SK-MEL-5 (cell line): ENCODE results near the gene ARL5C. TPM values are rescaled to one million over a fixed set of nuclear protein-coding genes. Genes with fewer than 3 reads are reported as not detected.

Source experiments
- DNase-seq: peaks from one replicate; pipeline ENCODE4 v3.0.0-alpha.2; 2016; ENCODE audit warnings: low read depth, low spot score
- in situ Hi-C: cut with HindIII; loops from 2 replicates; pipeline ENCODE4 v1.10.0; 2016; ENCODE audit warnings: low sequenced_read_pairs, high pct_unique_total_duplicates, low pct_unique_long_range_greater_than_20kb
- total RNA-seq: library from RNA; depleted of rRNA; stranded (reverse); fragments of >200 nt; shearing (Covaris generic); gene quantifications from 2 replicates; pipeline ENCODE4 v1.2.3, GENCODE V29; 2014

ARL5C gene
- total RNA-seq, 1 experiment from 2014 or later, result not detected

DNA sequence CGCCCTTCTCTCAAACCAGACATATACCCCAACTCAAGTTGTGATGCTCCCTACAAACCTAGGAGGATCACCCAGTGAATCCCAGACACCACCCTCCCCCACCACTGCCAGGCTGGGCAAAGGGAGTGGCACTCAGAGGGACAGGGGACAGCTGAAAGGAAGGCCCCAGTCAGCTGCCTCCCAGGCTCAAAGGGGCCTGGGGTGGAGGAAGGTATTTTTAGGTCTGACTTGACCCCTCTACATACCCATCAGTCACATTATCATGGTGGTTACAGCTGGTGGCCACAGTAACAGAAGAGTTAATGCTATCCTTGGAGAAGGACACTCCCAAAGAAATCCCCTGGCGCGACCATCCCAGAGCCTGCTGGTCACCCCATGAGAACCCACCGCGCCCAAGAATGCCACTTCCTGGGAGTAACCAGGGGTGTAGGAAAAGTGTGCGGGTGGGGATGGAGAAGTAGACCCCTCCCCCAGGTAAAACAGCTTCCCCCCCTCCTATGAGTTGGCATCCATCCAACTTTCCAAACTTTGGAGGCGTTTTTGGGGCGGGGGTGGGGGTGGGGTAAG lies 30.4 kb upstream of the ARL5C start:
- in situ Hi-C loops, result no loop called here
- no peak for DNase-seq

DNA sequence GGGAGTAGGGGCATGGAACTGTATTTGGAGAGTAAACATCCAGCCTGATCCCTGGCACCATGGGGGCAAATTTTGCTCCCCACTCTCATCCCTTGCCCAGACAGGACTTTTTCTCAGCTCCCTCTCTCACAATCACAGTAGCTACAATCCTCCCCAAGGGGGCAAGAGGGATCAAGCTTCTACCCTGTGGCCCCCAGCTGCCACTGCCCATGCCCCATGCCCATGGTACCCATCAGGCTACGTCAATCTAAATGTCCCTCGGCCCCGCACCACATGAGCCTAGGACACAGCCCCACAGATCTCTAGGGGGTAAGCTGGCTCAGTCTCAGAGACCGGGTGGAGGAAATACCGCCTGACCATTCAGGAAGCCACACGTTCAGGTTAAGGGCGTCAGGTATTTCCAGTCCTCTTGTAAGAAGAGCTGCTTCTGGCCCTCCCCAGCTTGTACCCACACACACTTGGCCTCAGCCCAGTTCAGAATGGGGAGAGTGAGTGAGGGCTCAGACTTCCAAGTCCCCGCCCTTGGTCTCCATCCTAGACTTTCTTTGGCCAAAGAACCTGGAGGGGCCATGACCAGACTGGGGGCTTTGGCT lies 29.7 kb upstream of the ARL5C start:
- no peak for DNase-seq
- in situ Hi-C loops, result no loop called here

DNA sequence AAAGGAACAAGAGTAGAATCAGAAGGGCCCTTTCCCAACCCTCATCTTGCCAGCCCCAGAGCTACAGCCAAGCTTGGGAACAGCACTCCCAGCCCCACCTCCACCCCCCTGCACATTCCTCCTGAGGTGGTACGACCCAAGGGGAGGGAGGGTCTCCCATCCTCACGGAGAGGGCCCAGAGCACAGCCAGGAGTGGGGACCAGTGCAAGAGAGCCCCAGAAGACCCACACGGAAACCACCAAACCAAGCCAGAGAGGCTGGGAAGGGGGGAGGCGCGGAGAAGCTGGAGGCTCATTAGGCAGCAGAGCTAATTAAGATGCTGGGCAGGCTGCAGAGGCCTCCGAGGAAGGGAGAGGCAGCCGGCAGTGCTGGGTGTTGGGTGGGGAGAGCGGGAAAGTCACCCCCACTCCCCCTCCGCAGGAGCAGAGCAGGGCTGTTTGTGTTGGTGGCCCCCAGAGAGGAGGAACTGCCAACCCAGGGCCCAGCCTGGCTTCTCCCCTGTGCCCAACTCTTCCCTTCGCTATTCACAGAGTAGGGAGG lies 29.1 kb upstream of the ARL5C start:
- in situ Hi-C loops, result no loop called here
- DNase-seq, result no peak

DNA sequence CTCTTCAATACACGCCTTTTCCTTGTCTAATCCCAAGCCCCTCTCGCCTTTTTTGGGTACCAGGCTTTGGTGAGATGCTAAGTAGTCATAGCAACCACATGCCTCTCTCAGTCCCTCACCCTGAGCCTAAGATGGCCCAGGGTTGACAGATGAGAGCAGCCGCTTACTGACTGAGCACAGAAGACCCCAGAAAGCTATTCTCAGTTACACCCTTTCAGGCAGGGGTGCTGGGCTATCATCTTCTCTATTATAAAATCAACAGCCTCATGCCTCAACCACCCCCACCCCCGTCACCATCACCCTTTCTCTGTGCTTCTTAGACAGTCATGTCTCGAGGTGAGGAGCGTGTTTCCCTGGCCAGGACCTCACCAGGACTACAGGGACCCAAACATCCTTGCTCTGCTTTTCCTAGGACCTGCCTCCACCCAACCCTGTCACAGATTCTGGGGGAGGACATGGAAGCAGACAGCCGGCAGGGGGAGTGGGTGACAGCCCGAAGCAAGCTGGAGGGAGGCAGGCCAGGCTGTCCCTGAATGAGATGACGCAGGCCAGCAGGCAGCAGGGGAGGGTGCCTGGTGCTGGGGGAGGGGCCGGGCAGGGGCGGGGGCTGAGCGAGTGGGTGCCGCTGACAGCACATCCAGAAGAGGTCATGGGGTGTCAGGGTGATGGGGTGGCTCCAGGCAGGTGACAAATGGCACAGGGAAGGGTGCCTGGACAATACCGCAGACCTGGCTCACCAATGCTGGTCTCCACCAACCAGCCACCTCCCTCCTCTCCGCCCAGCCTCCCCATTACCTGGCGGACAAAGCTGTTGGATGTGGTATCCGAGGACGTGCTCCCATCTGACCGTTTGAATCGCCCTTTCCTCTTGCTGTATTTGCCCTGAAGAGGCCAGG lies 28.4 kb upstream of the ARL5C start:
- in situ Hi-C loops, result no loop called here
- peak; percentile 40 for DNase-seq

DNA sequence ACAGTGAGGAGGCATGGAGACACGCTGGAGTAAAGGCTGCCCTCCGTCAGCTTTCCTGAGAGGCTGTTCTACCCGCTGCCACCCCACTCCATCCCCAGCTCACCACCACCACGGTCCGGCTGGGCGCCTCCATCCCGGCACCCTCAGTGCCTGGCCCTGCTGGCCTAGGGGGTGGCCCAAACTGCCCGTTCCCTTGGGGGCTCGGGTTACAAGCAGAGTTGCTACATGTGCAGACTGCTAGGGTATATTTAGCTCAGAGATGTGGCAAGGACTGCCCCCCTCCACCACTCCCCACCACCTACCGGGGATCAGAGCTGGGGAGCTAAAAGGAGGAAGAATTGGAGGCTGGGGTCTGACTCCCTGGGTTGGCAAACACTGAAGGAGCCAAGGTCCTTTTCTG lies 27.4 kb upstream of the ARL5C start:
- no peak for DNase-seq
- in situ Hi-C loops, result no loop called here

DNA sequence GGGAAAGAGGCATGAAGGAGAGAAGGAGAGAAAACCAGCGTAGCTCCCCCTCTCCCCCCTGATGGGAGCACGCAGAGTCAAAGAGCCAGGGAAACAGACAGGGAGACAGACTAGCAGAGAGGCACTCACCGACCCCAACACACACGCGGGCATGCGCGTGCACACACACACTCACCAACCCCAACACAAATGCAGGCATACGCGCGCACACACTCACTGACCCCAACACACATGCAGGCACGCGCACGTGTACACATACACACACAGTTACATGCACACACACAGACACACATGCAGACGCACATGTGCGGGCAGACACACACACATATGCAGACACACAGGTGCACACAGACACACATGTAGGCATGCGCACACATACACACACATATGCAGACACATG lies 26.9 kb upstream of the ARL5C start:
- no peak for DNase-seq
- in situ Hi-C loops, result no loop called here

DNA sequence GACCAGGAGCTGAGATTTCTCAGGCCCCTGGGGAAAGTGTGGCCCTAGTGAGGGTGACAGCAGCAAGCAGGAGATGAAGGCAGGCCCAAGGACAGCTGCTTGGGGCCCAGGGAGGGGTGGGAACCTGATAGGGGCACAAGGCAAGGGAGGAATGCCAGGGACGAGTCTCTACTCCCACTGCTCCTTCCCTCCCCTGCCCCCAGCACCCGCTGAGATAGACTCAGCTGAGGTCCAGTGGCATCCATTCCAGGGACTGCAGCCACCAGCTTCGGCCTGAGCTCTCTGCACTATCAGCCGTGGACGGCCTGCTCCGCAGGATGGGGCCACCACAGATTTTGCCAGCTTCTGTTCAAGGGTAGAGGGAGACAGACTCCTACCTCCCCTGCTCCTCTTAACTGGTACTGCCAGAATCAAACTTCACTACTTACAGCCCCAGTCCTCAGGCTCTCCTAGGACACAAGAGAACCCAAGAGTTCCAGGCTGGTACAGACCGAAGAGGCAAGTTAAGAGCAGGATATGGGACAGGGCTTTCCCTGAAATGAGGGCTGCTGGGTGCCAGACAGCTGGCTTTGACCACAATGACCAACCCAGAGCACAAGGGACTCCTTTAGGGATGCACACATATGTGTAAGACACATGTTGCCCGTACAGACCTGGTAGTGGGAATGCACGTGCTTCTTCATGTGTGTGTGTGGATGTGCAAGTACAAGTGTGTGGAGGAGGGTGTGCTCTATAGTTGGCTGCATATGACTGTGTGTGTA lies 26.0 kb upstream of the ARL5C start:
- in situ Hi-C loops, result no loop called here
- DNase-seq, result no peak

DNA sequence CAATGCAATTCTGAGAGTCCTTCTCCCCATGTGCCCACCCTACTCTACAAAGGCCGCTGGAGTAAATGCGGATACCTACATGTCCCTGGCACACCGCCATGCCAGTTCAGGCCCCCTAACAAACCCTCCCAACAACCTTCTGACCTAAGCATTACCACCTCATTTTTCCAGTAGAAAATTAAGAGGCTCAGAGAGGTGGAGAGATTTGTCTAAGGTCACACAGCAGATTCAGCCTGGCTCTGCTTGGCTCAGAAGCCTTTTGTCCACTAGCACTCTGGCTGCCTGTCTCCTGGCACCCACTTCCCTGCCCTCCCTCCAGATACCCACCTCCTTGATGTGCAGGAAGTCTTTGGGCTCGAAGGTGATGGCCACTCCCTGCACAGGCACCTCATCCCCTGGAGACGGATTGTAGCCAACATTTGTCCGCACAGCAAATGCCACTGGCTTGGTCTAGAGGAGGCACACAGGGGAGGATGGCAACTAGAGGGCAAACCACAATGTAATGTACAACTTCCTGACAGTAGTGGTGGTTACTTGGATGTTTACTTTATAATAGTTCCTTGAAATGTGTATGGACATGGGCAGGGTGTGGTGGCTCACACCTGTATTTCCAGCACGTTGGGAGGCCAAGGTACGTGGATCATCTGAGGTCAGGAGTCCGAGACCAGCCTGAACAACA lies 21.3 kb upstream of the ARL5C start:
- no peak for DNase-seq
- in situ Hi-C loops, result no loop called here

DNA sequence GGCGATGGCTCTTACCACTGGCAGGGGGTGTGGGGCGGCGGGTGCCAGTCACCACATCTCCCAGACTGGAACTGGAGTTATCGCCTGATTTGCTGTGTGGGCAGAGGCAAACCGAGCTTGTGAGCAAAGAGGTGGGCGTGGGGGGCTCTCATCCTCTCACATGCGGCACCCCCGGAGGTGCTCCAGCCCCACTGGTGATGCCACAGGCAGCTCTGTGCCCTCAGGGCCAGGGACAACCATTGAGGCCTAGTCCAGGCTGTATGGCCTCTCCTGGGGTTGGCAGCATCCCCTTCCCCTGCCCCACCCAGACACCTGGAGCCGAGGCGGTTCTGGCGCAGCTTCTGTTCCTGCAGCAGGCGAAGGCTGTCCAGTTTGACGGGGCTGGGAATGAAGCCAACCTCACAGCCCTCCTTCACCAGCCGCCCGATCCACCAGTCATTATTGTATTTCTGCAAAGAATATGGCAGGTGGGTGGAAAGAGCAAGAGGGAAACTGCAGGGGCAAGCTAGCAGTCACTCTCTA lies 20.6 kb upstream of the ARL5C start:
- no peak for DNase-seq
- in situ Hi-C loops, result no loop called here

DNA sequence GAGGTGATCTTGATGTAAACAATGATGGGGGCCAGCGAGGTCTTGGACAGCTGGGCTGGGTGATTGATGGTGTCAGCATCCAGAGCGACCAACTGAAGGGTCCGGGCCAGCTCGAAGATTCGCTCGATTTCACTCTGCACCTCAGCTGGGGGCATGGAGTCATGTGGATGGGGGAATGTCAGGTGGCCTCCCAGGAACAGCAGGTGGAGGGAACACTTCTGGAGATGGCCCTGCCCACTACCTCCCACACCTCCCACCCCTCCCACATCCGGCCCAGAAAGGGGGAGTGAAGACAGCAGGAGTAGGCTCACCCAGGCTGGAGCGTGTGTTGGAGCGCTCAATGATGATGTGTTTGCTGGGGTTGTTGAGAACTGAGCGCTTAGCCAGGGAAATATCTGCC lies 17.8 kb upstream of the ARL5C start:
- DNase-seq, result no peak
- in situ Hi-C loops, result no loop called here

DNA sequence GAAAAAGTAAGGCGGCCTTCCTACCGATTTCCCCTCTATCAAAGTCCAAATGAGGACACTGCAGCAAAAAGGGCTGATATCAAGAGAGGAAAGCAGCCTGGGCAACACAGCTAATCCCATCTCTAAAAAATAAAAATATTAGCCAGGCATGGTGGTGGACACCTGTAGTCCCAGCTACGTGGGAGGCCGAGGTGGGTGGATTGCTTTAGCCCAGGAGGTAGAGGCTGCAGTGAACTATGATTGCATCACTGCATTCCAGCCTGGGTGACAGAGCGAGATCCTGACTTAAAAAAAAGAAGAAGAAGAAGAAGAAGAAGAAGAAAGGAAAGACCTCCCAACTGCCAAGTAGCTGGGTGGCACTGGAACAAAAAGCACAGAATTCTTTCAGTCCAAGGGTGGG lies 17.1 kb upstream of the ARL5C start:
- in situ Hi-C loops, result no loop called here
- no peak for DNase-seq

DNA sequence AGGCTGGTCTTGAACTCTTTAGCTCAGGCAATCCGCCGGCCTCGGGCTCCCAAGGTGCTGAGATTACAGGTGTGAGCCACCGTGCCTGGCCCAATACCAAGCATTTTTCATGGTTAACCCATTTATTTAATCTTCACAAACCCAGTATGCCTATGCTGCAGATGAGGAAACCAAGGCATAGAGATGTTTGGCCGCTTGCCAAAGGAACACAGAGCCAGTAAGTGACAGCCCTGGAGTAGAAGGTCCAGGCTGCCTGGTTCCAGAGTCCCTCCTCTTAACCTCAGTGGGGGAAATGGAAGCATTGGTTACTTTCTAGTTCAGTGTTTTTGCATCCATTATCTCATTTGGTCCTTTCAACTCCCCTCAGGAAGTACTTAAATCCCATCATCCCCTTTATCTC lies 15.3 kb upstream of the ARL5C start:
- no peak for DNase-seq
- in situ Hi-C loops, result no loop called here

DNA sequence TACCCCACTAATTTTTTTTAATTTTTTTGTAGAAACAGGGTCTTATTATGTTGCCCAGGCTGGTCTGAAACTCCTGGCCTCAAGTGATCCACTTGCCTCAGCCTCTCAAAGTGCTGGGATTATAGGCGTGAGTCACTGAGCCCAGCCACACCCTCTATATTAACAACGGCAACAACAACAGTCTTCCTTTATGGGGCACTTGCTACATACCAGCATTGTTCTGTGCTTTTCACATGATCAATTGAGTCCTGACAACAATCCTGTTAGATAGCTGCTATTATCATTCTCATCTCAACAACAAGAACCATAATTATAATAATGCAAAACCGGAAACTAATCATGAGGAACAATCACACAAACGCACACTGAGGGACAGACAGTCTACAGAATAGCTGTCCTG lies 12.6 kb upstream of the ARL5C start:
- peak; percentile 45 for DNase-seq
- in situ Hi-C loops, result no loop called here

DNA sequence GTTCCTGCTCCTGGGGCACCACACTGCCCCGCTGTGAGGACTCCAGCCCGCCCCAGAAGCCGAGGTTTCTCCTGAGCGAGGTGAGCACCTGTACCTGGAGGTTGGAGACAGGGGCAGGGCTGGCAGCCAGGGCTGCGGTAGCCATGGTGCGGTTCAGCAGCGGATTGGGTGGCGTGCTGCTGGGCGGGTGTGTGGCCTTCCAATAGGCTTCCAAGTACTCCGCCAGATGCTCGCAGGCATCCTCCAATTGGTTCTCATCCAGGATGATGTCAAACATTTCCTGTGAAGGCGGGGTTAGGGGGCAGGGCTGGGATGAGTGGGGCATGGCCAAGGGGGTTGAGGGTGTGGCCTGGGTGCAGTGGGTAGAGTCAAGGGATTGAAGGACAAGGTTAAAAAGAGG lies 11.3 kb upstream of the ARL5C start:
- in situ Hi-C loops, result no loop called here
- peak; percentile 42 for DNase-seq

DNA sequence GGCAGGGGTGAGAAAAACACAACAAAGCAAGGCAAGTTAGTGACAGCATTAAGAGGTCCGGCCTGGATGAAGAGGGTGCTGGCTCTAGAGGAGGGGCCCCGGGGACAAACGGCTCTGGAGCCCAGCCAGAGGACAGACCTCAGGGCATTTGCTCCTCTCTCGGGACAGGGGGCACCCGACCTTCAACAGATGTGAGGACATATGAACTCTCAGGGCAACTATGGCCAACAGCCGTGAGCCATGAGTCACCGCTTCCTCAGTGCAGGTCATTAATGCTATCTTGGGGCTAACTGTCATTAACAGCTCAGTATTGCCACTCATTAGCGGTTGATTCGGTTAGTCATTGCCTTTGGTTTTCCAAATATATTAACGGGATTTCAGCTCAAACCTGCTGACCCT lies 9.7 kb upstream of the ARL5C start:
- DNase-seq, result no peak
- in situ Hi-C loops, result no loop called here

DNA sequence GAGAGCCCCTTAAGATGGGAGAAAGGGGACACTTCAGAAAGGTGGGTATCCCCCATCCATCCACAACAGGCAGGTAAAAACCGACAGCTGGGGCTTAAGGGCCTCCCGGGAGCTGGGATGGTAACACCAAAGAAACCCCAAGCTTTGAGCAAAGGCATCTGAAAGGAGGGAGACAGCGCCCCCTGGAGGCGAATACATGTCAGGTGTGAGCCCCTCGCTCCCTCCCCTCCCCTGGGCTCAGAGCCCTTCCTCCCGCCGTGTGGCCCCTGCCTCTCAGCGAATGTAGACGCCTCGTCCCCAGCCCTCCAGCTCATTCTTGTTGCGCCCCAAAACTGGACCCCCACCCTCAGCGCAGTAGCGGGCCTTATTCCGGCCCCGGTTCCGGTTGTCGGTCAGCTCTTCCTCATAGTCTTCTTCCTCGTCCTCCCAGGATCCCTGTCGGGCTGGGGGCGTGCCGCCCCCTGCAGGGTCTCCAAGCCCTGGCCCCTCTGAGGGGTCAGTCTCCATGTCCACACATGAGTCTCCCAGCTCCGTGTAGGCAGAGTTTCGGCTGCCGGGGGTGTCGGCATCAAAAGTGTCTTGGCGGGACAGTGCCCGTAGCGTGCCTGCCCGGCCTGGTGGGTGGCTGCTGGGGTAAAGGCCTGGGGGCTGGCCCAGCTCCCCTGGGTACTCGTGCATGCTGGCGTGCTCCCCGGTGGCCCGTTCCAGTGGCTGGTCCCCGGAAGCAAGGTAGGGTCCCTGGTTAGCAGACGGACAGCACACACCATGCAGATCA lies 9.1 kb upstream of the ARL5C start:
- in situ Hi-C loops, result no loop called here
- peak; percentile 77 for DNase-seq
